Peyer's patch (tissue), 4 donors: ENCODE results near the gene DAB1.

Source experiments
- POLR2A ChIP-seq, 2 donors: fragments of 450-650 bp; IDR thresholded peaks; one replicate each; pipeline ENCODE4 v1.5.1; 2017; ENCODE audit warnings: antibody characterized with exemption in 2 of 2, mild to moderate bottlenecking in 2 of 2, moderate library complexity in 2 of 2
- TF ChIP-seq, protein P1 (sequence below), 6 experiments: fragments of 450-650 bp in 4 of 6; fragments of 200-600 bp in 2 of 6; sonication (generic) in 1 of 6; IDR thresholded peaks; one replicate each; pipeline ENCODE4 v1.5.1; 2017 to 2019; ENCODE audit warnings: antibody characterized with exemption in 6 of 6, mild to moderate bottlenecking in 3 of 6, moderate library complexity in 1 of 6

DNA sequence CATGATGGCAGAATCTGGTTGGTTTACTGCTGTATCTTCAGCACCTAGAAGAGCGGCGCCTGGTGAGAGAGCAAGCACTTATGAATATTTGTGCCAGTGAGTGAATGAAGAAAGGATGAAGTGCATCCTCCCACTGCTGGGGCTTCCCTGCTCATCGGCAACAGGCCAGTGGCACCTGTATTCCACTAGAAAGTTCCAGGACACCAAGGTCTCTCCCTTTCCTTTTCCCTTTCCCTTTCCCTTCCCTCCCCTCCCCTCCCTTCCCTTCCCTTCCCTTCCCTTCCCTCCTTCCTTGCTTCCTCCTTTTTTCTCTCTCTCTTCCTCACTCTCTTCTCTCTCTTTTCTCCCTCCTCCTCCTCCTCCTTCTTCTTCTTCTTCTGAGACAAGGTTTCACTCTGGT, 86.2 kb downstream of the DAB1 start:
- TF ChIP-seq, protein P1, sequence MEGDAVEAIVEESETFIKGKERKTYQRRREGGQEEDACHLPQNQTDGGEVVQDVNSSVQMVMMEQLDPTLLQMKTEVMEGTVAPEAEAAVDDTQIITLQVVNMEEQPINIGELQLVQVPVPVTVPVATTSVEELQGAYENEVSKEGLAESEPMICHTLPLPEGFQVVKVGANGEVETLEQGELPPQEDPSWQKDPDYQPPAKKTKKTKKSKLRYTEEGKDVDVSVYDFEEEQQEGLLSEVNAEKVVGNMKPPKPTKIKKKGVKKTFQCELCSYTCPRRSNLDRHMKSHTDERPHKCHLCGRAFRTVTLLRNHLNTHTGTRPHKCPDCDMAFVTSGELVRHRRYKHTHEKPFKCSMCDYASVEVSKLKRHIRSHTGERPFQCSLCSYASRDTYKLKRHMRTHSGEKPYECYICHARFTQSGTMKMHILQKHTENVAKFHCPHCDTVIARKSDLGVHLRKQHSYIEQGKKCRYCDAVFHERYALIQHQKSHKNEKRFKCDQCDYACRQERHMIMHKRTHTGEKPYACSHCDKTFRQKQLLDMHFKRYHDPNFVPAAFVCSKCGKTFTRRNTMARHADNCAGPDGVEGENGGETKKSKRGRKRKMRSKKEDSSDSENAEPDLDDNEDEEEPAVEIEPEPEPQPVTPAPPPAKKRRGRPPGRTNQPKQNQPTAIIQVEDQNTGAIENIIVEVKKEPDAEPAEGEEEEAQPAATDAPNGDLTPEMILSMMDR (IDR thresholded peaks at IDR 0.05) = no peak
- TF ChIP-seq POLR2A (IDR thresholded peaks at IDR 0.05) = no peak
